Measurements from ENCODE around the gene UBXN4. TPM values are rescaled to one million over a fixed set of nuclear protein-coding genes. Genes with fewer than 3 reads are reported as not detected.
A peak's percentile ranks its signal among the peaks of the same experiment; 100 is the strongest.
"Not testable (repeated sequence)": the region's sequence is repeated elsewhere in the genome, so short reads cannot be mapped to it uniquely, and the experiment has no call there.

Gene UBXN4
- total and polyA plus RNA-seq, 8 donors: 33.6 to 80.2 (median 67.2) TPM

GRCh38 chr2:135703300-135703699 lies 38.4 kb upstream of the UBXN4 start:
- peaks cover 0 to 7% (median 5%) of the 10 kb centered on the region in 3 donors for H3K4me1 ChIP-seq
- DNase-seq (peak in 1 of 6 donors; percentile 7), ATAC-seq (peak in 3 of 4 donors; percentile 75 to 86 (median 82)), FAIRE-seq (no peak)
- intact Hi-C loops (cut with DNase I): no loop called here
- no peak overlapping the region for H3K27ac ChIP-seq
- H3K27me3 ChIP-seq: no peaks in the 10 kb centered on the region
- no peak overlapping the region for H3K4me3 ChIP-seq
- 8 to 17% methylated on average over 1 of the region's 1 CpG for WGBS, 2 donors
- no peaks in the 10 kb centered on the region for H3K36me3 ChIP-seq
- no peaks in the 10 kb centered on the region for H3K9me3 ChIP-seq
- TF ChIP-seq CTCF (IDR thresholded peaks at IDR 0.05): no peak

GRCh38 chr2:135704075-135704474 lies 37.6 kb upstream of the UBXN4 start:
- FAIRE-seq; H3K4me1 ChIP-seq; intact Hi-C loops (cut with DNase I); H3K36me3 ChIP-seq; ATAC-seq; DNase-seq; H3K9me3 ChIP-seq; H3K4me3 ChIP-seq; H3K27me3 ChIP-seq; H3K27ac ChIP-seq: not testable (repeated sequence)
- 92 to 93% methylated on average over 5 of the region's 5 CpGs for WGBS, 2 donors

- no peaks in the 10 kb centered on the region for H3K27me3 ChIP-seq
- DNase-seq (no peak), FAIRE-seq (no peak), ATAC-seq (no peak)
- WGBS, 2 donors: 94 to 95% methylated on average over 4 of the region's 4 CpGs
- H3K27ac ChIP-seq: no peak overlapping the region
- intact Hi-C loops (cut with DNase I): no loop called here
- no peak overlapping the region for H3K4me3 ChIP-seq
- peaks cover 0 to 5% (median 4%) of the 10 kb centered on the region in 3 donors for H3K4me1 ChIP-seq
- H3K9me3 ChIP-seq: no peaks in the 10 kb centered on the region
- no peaks in the 10 kb centered on the region for H3K36me3 ChIP-seq
- TF ChIP-seq CTCF (IDR thresholded peaks at IDR 0.05): no peak
Measured at GRCh38 chr2:135708159-135708558, 33.5 kb upstream of the UBXN4 start.

GRCh38 chr2:135709992-135710391 lies 31.7 kb upstream of the UBXN4 start:
- WGBS, 2 donors: 48 to 58% methylated on average over 6 of the region's 6 CpGs
- ATAC-seq (peak in 3 of 4 donors; percentile 81 to 89 (median 87)), DNase-seq (peak in 5 of 6 donors; percentile 18 to 81 (median 54)), FAIRE-seq (no peak)
- Histone ChIP-seq H3K9me3 (no peaks in the 10 kb centered on the region), H3K27ac (no peak overlapping the region), H3K36me3 (no peaks in the 10 kb centered on the region), H3K4me1 (no peaks in the 10 kb centered on the region), H3K4me3 (no peak overlapping the region), H3K27me3 (no peaks in the 10 kb centered on the region)
- TF ChIP-seq CTCF (IDR thresholded peaks at IDR 0.05): peak; percentile 67 to 93 (median 90)
- intact Hi-C loops (cut with DNase I): loop anchor here in 2 of 3 donors (10.0 kb wide), 2 partner anchors 705 to 725 kb away; no protein-coding TSS in a partner anchor

- H3K27ac ChIP-seq, H3K4me3 ChIP-seq, FAIRE-seq, H3K36me3 ChIP-seq, ATAC-seq, DNase-seq, H3K4me1 ChIP-seq, H3K9me3 ChIP-seq, H3K27me3 ChIP-seq: not testable (repeated sequence)
- intact Hi-C loops (cut with DNase I): loop anchor here in 2 of 3 donors (10.0 kb wide), 2 partner anchors 710 to 730 kb away; no protein-coding TSS in a partner anchor
- 90 to 96% methylated on average over 9 of the region's 9 CpGs for WGBS, 2 donors
Measured at GRCh38 chr2:135715086-135715485, 26.6 kb upstream of the UBXN4 start.

GRCh38 chr2:135728064-135728743 lies 13.5 kb upstream of the UBXN4 start:
- H3K27me3 ChIP-seq: no peaks in the 10 kb centered on the region
- intact Hi-C loops (cut with DNase I): no loop called here
- no peaks in the 10 kb centered on the region for H3K36me3 ChIP-seq
- no peak overlapping the region for H3K27ac ChIP-seq
- no peaks in the 10 kb centered on the region for H3K9me3 ChIP-seq
- 42 to 53% methylated on average over 2 of the region's 2 CpGs for WGBS, 2 donors
- H3K4me3 ChIP-seq: no peak overlapping the region
- FAIRE-seq (no peak), DNase-seq (no peak), ATAC-seq (peak in 1 of 4 donors; percentile 66)
- TF ChIP-seq CTCF (IDR thresholded peaks at IDR 0.05): no peak
- H3K4me1 ChIP-seq: no peaks in the 10 kb centered on the region
